Measurements from ENCODE around the gene KHDRBS2. TPM values are rescaled to one million over a fixed set of nuclear protein-coding genes. Genes with fewer than 3 reads are reported as not detected.

Gene KHDRBS2
- total RNA-seq, 1 experiment from 2014 or later, result not detected

- Histone ChIP-seq H3K27ac (no peak overlapping the region), H3K36me3 (no peaks in the 10 kb centered on the region), H3K27me3 (replicated peaks) (no peaks in the 10 kb centered on the region), H3K9me3 (replicated peaks) (no peaks in the 10 kb centered on the region), H3K4me1 (replicated peaks) (no peaks in the 10 kb centered on the region), H3K4me3 (no peak overlapping the region)
- DNase-seq (ENCODE audit: low read depth in 1 of 2, low spot score in 2 of 2), result no peak
Observed at GRCh38 chr6:61649845-61650244, 636.2 kb downstream of the KHDRBS2 start.

- Histone ChIP-seq H3K27me3 (replicated peaks) (no peaks in the 10 kb centered on the region), H3K27ac (no peak overlapping the region), H3K9me3 (replicated peaks) (0 out of 2 replicates have a peak, but pooled peaks cover 2% of the 10 kb centered on the region), H3K4me3 (no peak overlapping the region), H3K4me1 (replicated peaks) (no peaks in the 10 kb centered on the region), H3K36me3 (no peaks in the 10 kb centered on the region)
- DNase-seq (ENCODE audit: low read depth in 1 of 2, low spot score in 2 of 2), result no peak
Observed at GRCh38 chr6:61640463-61640862, 645.6 kb downstream of the KHDRBS2 start.

All from SJSA1 (cell line).